ACHN (cell line): ENCODE results near the gene ESYT2.
A peak's percentile ranks its signal among the peaks of the same experiment; 100 is the strongest.
"Not testable (repeated sequence)": the region's sequence is repeated elsewhere in the genome, so short reads cannot be mapped to it uniquely, and the experiment has no call there.

Source experiments
- DNase-seq: peaks from one replicate; pipeline ENCODE4 v3.0.0-alpha.2; 2015
- in situ Hi-C: cut with HindIII; loops from 2 replicates; pipeline ENCODE4 v1.10.0; 2017; ENCODE audit warnings: low sequenced_read_pairs, low pct_ligation_motif_present, low pct_unique_long_range_greater_than_20kb

Gene ESYT2

GRCh38 chr7:158697597-158697996 lies 131.7 kb downstream of the ESYT2 start:
- DNase-seq, in situ Hi-C loops: not testable (repeated sequence)

- in situ Hi-C loops: no loop called here
- peak; percentile 71 for DNase-seq
Measured at GRCh38 chr7:158695726-158696452, 133.4 kb downstream of the ESYT2 start.

- no peak for DNase-seq
- in situ Hi-C loops: no loop called here
Measured at GRCh38 chr7:158695056-158695455, 134.3 kb downstream of the ESYT2 start.

- DNase-seq: no peak
- in situ Hi-C loops: no loop called here
Measured at GRCh38 chr7:158694650-158695049, 134.7 kb downstream of the ESYT2 start.

- in situ Hi-C loops: no loop called here
Measured at GRCh38 chr7:158689488-158689887, 139.8 kb downstream of the ESYT2 start.

GRCh38 chr7:158687406-158687805 lies 141.9 kb downstream of the ESYT2 start:
- in situ Hi-C loops: no loop called here
- no peak for DNase-seq

More at GRCh38 chr7:158689488-158689887, 139.8 kb downstream of the ESYT2 start:
- DNase-seq: no peak

GRCh38 chr7:158685693-158686092 lies 143.6 kb downstream of the ESYT2 start:
- in situ Hi-C loops: no loop called here
- no peak for DNase-seq

- no peak for DNase-seq
- in situ Hi-C loops: no loop called here
Measured at GRCh38 chr7:158684329-158684728, 145.0 kb downstream of the ESYT2 start.

GRCh38 chr7:158683541-158683940 lies 145.8 kb downstream of the ESYT2 start:
- in situ Hi-C loops: no loop called here
- DNase-seq: no peak

- DNase-seq: no peak
- in situ Hi-C loops: no loop called here
Measured at GRCh38 chr7:158682456-158682855, 146.9 kb downstream of the ESYT2 start.
